ENCODE measurements around the gene ZNF385C.

GRCh38 chr17:42142371-42142896, 44.2 kb upstream of the ZNF385C start:
- TF ChIP-seq MAX (IDR thresholded peaks at IDR 0.05), result no peak
- TF ChIP-seq RAD21 (IDR thresholded peaks at IDR 0.05), result no peak
- TF ChIP-seq CTCF (IDR thresholded peaks at IDR 0.05; ENCODE audit: low read depth, low read length, missing input control), result no peak
- no peak for TF ChIP-seq JUND (IDR thresholded peaks at IDR 0.05)
- no peak for TF ChIP-seq YY1 (IDR thresholded peaks at IDR 0.05)
